ENCODE results near the gene AZI2. TPM values are rescaled to one million over a fixed set of nuclear protein-coding genes. Genes with fewer than 3 reads are reported as not detected.
A peak's percentile ranks its signal among the peaks of the same experiment; 100 is the strongest.

Gene AZI2
- total RNA-seq, 4 donors from 2014 or later, result 27.6 to 90.9 (median 59.2) TPM

DNA sequence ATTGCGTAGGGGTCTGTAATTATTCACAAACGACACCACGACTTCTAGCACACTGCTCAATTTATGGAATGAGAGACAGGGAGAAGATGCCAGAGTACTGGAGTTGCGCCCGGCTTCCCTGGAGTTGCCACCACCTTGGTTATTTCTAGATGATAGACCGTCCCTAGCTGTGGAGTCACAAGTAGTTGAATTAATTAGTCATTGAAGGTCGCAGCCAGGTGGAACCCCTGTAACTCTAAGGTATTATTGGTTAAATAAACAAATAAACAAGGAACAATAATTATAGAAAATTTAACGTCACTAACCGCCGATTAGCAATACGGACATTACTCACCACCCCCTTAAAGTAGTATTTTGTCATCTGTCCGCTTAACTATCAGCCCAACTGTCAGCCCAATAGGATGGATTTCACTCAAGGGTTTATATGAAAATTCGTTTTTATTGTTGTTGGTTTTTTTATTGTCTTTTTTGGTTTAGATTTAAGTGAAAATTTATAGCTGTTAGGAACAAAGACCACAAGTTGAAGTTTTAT, 911 bp upstream of the AZI2 start:
- Histone ChIP-seq H3K9me3 (peaks cover 0 to 13% (median 4%) of the 10 kb centered on the region in 3 donors), H3K27ac (peak overlapping the region; percentile 94 to 100 (median 98)), H3K4me3 (peak overlapping the region; percentile 76 to 98 (median 92)), H3K36me3 (peaks cover 0 to 17% of the 10 kb centered on the region in 2 donors), H3K4me1 (peaks cover 37 to 43% of the 10 kb centered on the region in 2 donors), H3K27me3 (no peaks in the 10 kb centered on the region)
- ATAC-seq (peak; percentile 2 to 39), DNase-seq (no peak)
- intact Hi-C loops (cut with DNase I; ENCODE audit: low total_unique reads), result loop anchor here (5.0 to 10.0 kb wide), 2 partner anchors 935 to 1293 kb away; partner anchors contain the start of gene RBMS3
- TF ChIP-seq POLR2A (IDR thresholded peaks at IDR 0.05) (no peak), CTCF (IDR thresholded peaks at IDR 0.05 in 4 of 5, conservative IDR thresholded peaks at IDR 0.05 in 1 of 5) (peak in 2 of 5 experiments; percentile 9 to 11)
- in situ Hi-C loops (cut with MboI; ENCODE audit: low sequenced_read_pairs in 4 of 4), result no loop called here

GRCh38 chr3:28348265-28348628, 377 bp downstream of the AZI2 start:
- DNase-seq (no peak), ATAC-seq (no peak)
- Histone ChIP-seq H3K9me3 (peaks cover 0 to 6% (median 0%) of the 10 kb centered on the region in 3 donors), H3K4me1 (peaks cover 48 to 50% of the 10 kb centered on the region in 2 donors), H3K27ac (peak overlapping the region; percentile 94 to 100 (median 98)), H3K27me3 (no peaks in the 10 kb centered on the region), H3K4me3 (peak overlapping the region; percentile 76 to 98 (median 92)), H3K36me3 (peaks cover 0 to 9% of the 10 kb centered on the region in 2 donors)
- TF ChIP-seq POLR2A (IDR thresholded peaks at IDR 0.05) (no peak), CTCF (IDR thresholded peaks at IDR 0.05 in 4 of 5, conservative IDR thresholded peaks at IDR 0.05 in 1 of 5) (no peak)
- in situ Hi-C loops (cut with MboI; ENCODE audit: low sequenced_read_pairs in 4 of 4), result no loop called here
- intact Hi-C loops (cut with DNase I; ENCODE audit: low total_unique reads), result loop anchor here (1.0 to 10.0 kb wide), 3 partner anchors 864 to 1294 kb away; partner anchors contain the start of genes RBMS3 and SLC4A7

DNA sequence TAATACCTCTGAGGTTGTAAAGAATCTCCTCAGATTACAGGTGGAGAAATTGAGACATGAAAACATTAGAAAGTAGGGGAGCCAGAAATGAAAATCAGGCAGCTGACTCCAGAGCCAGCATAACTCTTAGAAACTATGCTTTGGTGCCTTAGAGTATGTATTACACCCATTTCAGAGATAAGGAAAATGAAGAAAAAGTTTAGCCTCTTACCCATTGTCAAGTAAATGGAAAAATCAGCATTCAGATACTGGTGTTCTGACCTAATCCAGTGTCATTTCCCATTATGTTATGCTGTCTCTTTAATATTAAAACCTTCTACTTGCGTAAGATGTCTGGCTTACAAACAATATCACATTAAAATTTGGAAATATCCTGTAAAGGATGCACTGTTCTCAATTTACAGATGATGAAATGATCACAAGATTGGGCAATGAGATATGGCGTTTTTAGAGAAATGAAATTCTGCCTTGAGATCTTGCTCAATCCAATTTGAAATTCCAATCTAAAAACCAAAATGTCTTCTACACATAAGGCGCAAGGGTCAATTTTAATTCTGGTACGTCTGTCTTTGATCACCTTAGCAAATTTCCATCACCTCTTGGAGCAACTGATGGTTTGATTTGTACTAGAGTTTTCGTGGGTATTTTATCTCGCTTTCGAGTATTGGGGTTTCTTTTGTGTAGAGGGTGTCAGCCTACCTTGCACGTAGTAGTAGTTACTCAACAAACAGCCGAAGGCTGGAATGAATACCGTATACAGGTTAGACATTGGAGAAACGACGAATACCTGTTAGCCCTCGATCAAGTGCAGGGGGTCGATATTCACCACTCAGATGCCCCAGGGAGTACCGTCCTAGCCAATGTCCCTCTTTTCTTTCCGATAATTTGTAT, 1.0 kb downstream of the AZI2 start:
- peak in 1 of 2 donors; percentile 23 for TF ChIP-seq POLR2A (IDR thresholded peaks at IDR 0.05)
- no peak for TF ChIP-seq CTCF (IDR thresholded peaks at IDR 0.05 in 4 of 5, conservative IDR thresholded peaks at IDR 0.05 in 1 of 5)
- peak; percentile 6 to 9 for ATAC-seq
- H3K27ac ChIP-seq, result peak overlapping the region; percentile 94 to 100 (median 98)
- H3K4me3 ChIP-seq, result peak overlapping the region; percentile 76 to 98 (median 92)
- H3K4me1 ChIP-seq, result peaks cover 50 to 55% of the 10 kb centered on the region in 2 donors
- H3K27me3 ChIP-seq, result no peaks in the 10 kb centered on the region
- intact Hi-C loops (cut with DNase I; ENCODE audit: low total_unique reads), result loop anchor here (1.0 to 10.0 kb wide), 3 partner anchors 863 to 1295 kb away; partner anchors contain the start of genes RBMS3 and SLC4A7
- H3K36me3 ChIP-seq, result peaks cover 0 to 3% of the 10 kb centered on the region in 2 donors
- in situ Hi-C loops (cut with MboI; ENCODE audit: low sequenced_read_pairs in 4 of 4), result no loop called here
- no peak for DNase-seq
- no peaks in the 10 kb centered on the region for H3K9me3 ChIP-seq

DNA sequence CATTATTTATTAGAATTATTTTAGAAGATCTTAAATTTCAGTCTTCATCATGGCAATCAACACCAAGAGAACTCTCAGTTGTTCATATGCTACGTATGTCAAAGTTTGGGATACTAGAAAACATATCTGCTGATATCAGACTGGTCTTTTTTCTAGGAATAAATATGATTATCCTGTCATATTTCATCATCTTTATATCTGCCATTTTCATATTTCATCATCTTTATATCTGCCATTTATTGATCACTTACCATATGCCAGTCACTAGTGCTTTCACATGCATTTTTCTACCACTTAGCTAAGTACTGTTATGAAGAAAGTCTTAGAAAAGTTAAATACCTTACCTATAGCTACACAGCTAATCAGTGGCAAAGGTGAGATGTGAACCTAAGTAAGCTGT, 2.9 kb downstream of the AZI2 start:
- intact Hi-C loops (cut with DNase I; ENCODE audit: low total_unique reads), result loop anchor here (5.0 to 10.0 kb wide), 2 partner anchors 939 to 1297 kb away; partner anchors contain the start of gene RBMS3

More for the DNA sequence above, 2.9 kb downstream of the AZI2 start:
- no peaks in the 10 kb centered on the region for H3K27me3 ChIP-seq
- ATAC-seq, result no peak
- no peaks in the 10 kb centered on the region for H3K36me3 ChIP-seq
- H3K4me1 ChIP-seq, result peaks cover 53% of the 10 kb centered on the region in 2 donors
- H3K27ac ChIP-seq, result no peak overlapping the region
- in situ Hi-C loops (cut with MboI; ENCODE audit: low sequenced_read_pairs in 4 of 4), result no loop called here
- no peak for TF ChIP-seq POLR2A (IDR thresholded peaks at IDR 0.05)
- no peak for TF ChIP-seq CTCF (IDR thresholded peaks at IDR 0.05 in 4 of 5, conservative IDR thresholded peaks at IDR 0.05 in 1 of 5)
- no peak overlapping the region for H3K4me3 ChIP-seq
- DNase-seq, result no peak
- no peaks in the 10 kb centered on the region for H3K9me3 ChIP-seq

Data from gastrocnemius medialis (tissue), 4 donors.